HepG2 (cell line): ENCODE measurements around the gene GDI1. TPM values are rescaled to one million over a fixed set of nuclear protein-coding genes. Genes with fewer than 3 reads are reported as not detected.

Experiments
- ATAC-seq: fragments of 200-7000 bp; cut with Tn5 transposase; 3 replicates; pipeline ENCODE4 v1.9.1; 2020; ENCODE audit warnings: mild to moderate bottlenecking, moderate library complexity
- BruUV-seq: library from RNA; stranded (reverse); fragments of 400-500 nt; replicated peaks from 2 replicates; lab custom pipeline; 2021; lab: Mats Ljungman, UMichigan
- CTCF ChIA-PET: fragments of 300-600 bp; formaldehyde crosslinking; extraction: SDS; loops from one replicate; lab custom pipeline; 2021; ENCODE audit warnings: low total read pairs, inconsistent platforms, low intra/inter-chr PET ratio; lab: Yijun Ruan, JAX
- POLR2A ChIA-PET: fragments of 350-600 bp; sonication (Branson Sonifier 250); formaldehyde crosslinking; loops from one replicate; lab custom pipeline; 2020; ENCODE audit warnings: antibody characterized with exemption, inconsistent platforms; lab: Yijun Ruan, JAX
- DNase-seq: peaks from one replicate; pipeline ENCODE4 v3.0.0-alpha.2; 2015; ENCODE audit warnings: low spot score
- FAIRE-seq: peaks from 3 replicates; lab custom pipeline; 2011; peaks lifted over from hg19 to GRCh38; lab: Jason Lieb, UNC
- H2AFZ ChIP-seq: one replicate; pipeline ENCODE4 v1.6.1; 2011; ENCODE audit warnings: low read length, inconsistent platforms
- H3K27ac ChIP-seq: fragments of 300-600 bp; 3 replicates; pipeline ENCODE4 v1.8.0; 2011; ENCODE audit warnings: mixed run types, mild to moderate bottlenecking, mixed read lengths, low read length, inconsistent platforms; ENCODE audit not compliant: insufficient read depth; ENCODE audit errors: extremely low read length
- H3K27me3 ChIP-seq, 2 experiments: fragments of 200-600 bp in 1 of 2; 2 replicates in 1 of 2; 3 replicates in 1 of 2; pipeline versions ENCODE4 v1.6.0 to v1.8.0; 2011; ENCODE audit warnings: low read length in 2 of 2, mild to moderate bottlenecking in 2 of 2, moderate library complexity in 2 of 2, inconsistent platforms in 1 of 2; ENCODE audit not compliant: insufficient read depth in 2 of 2, control insufficient read depth in 1 of 2
- H3K36me3 ChIP-seq, 2 experiments: fragments of 200-600 bp in 1 of 2; replicated peaks in 1 of 2; 2 replicates in 1 of 2; 3 replicates in 1 of 2; pipeline versions ENCODE4 v1.5.1 to v1.8.0; 2011; ENCODE audit warnings: low read length in 2 of 2, inconsistent platforms in 1 of 2; ENCODE audit not compliant: insufficient read depth in 2 of 2, control insufficient read depth in 1 of 2
- H3K4me1 ChIP-seq: 2 replicates; pipeline ENCODE4 v1.5.1; 2012; ENCODE audit warnings: low read length, inconsistent platforms; ENCODE audit not compliant: insufficient read depth
- H3K4me2 ChIP-seq: 2 replicates; pipeline ENCODE4 v1.6.0; 2011; ENCODE audit warnings: low read depth, low read length, inconsistent platforms
- H3K4me3 ChIP-seq, 3 experiments: fragments of 200-600 bp in 1 of 3; sonication (generic), shearing (Covaris generic) in 1 of 3; replicated peaks in 1 of 3; 2 replicates each; pipeline ENCODE4 v1.5.1; 2011 to 2016; ENCODE audit warnings: low read length in 3 of 3, inconsistent platforms in 2 of 3, low read depth in 2 of 3, mild to moderate bottlenecking in 2 of 3, control low read depth in 1 of 3, mixed read lengths in 1 of 3; ENCODE audit not compliant: insufficient read depth in 1 of 3
- H3K79me2 ChIP-seq: one replicate; pipeline ENCODE4 v1.6.1; 2011; ENCODE audit warnings: low read length, inconsistent platforms; ENCODE audit not compliant: insufficient read depth
- H3K9ac ChIP-seq: 2 replicates; pipeline ENCODE4 v1.6.0; 2011; ENCODE audit warnings: mild to moderate bottlenecking, low read depth, low read length, inconsistent platforms; ENCODE audit not compliant: insufficient read depth
- H3K9me3 ChIP-seq: 2 replicates; pipeline ENCODE4 v1.5.1; 2012; ENCODE audit warnings: mild to moderate bottlenecking, low read length
- H4K20me1 ChIP-seq: 2 replicates; pipeline ENCODE4 v1.6.0; 2011; ENCODE audit warnings: inconsistent platforms, mild to moderate bottlenecking, low read length, moderate library complexity; ENCODE audit not compliant: insufficient read depth
- AHDC1 ChIP-seq: sonication (generic); formaldehyde crosslinking; IDR thresholded peaks from 2 replicates; pipeline ENCODE4 v1.5.1; 2020; ENCODE audit warnings: mild to moderate bottlenecking, missing genetic modification reagents, borderline replicate concordance
- ZNF501 ChIP-seq: sonication (generic); formaldehyde crosslinking; IDR thresholded peaks from 2 replicates; pipeline ENCODE4 v1.5.1; 2020; ENCODE audit warnings: mild to moderate bottlenecking, moderate library complexity, missing genetic modification reagents
- WGBS: methylation state at CpG from one replicate; pipeline ENCODE4 v1.1.6; 2017; ENCODE audit warnings: low lambda C conversion rate; 5-methylcytosine and 5-hydroxymethylcytosine counted together
- in situ Hi-C: cut with HindIII; loops from 2 replicates; pipeline ENCODE4 v1.10.0; 2017; ENCODE audit warnings: low pct_unique_long_range_greater_than_20kb; ENCODE audit not compliant: extremely low pct_ligation_motif_present
- intact Hi-C: fragments of 100-400 bp; cut with micrococcal nuclease; formaldehyde crosslinking; loops from one replicate; pipeline ENCODE4 v1.10.0; 2022; ENCODE audit not compliant: unreplicated experiment
- polyA plus RNA-seq, 8 experiments: library from polyadenylated mRNA; depleted of rRNA in 3 of 8; stranded (reverse) in 7 of 8; unstranded in 1 of 8; fragments of >200 nt; fragmentation: Illumina TruSeq in 4 of 8; extraction: Trizol in 4 of 8; gene quantifications; 2 replicates each; pipeline versions ENCODE4 v1.2.1 to v1.2.3, GENCODE V29; 2011 to 2016; ENCODE audit warnings: low read depth in 4 of 8, missing spikeins in 1 of 8, mixed read lengths in 1 of 8; ENCODE audit not compliant: insufficient read depth in 1 of 8
- total RNA-seq, 5 experiments: library from RNA; depleted of rRNA; stranded (reverse); fragments of >200 nt; fragmentation: Illumina TruSeq; extraction: Trizol; gene quantifications; 2 replicates each; pipeline ENCODE4 v1.2.3, GENCODE V29; 2016; ENCODE audit warnings: low read depth in 1 of 5
- TF ChIP-seq, protein P1 (sequence below): sonication (generic); formaldehyde crosslinking; IDR thresholded peaks from 2 replicates; pipeline ENCODE4 v1.5.0; 2020; ENCODE audit warnings: mild to moderate bottlenecking, missing genetic modification reagents, borderline replicate concordance

The GDI1 gene
- total and polyA plus RNA-seq, 2 of the 13 experiments (the other 11 are each of a cell fraction or from before 2014, with no cell fraction given), result 17.4 to 105 TPM

DNA sequence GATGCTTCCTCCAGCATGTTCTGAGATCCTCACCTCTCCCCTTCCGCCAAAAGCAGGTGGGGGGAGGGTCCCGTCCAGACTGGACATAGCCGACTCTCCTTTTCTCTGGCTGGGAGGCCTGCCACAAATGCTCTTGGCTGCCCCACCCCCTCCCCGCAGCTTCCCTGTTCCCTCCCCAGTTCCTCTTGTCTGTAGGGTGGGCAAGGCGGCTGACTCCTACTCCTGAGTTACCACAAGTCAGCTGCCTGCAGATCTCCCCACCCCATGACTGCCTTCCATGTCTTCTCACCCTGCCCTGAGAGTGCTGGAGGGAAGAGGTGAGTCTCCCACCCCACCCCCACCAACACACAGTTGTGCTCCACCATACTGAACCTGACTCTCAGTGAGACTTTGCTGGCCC is 5.6 kb upstream of the GDI1 start (continued):
- TF ChIP-seq, protein P1, sequence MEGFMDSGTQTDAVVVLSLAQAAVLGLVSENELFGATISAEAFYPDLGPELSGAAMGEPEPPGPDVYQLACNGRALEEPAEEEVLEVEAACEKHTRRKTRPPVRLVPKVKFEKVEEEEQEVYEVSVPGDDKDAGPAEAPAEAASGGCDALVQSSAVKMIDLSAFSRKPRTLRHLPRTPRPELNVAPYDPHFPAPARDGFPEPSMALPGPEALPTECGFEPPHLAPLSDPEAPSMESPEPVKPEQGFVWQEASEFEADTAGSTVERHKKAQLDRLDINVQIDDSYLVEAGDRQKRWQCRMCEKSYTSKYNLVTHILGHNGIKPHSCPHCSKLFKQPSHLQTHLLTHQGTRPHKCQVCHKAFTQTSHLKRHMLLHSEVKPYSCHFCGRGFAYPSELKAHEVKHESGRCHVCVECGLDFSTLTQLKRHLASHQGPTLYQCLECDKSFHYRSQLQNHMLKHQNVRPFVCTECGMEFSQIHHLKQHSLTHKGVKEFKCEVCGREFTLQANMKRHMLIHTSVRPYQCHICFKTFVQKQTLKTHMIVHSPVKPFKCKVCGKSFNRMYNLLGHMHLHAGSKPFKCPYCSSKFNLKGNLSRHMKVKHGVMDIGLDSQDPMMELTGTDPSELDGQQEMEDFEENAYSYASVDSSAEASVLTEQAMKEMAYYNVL (CRISPR knock-in tag), result no peak

- CTCF ChIA-PET, result no interaction called here
- Histone ChIP-seq H3K4me3 (no peak overlapping the region), H3K9me3 (no peaks in the 10 kb centered on the region), H3K9ac (no peak overlapping the region), H4K20me1 (no peaks in the 10 kb centered on the region), H3K4me1 (peaks cover 28% of the 10 kb centered on the region), H3K4me2 (no peak overlapping the region), H3K79me2 (peaks cover 15% of the 10 kb centered on the region), H3K27me3 (no peaks in the 10 kb centered on the region), H3K27ac (no peak overlapping the region), H3K36me3 (no peaks in the 10 kb centered on the region; a peak in 3 of 5 replicates), H2AFZ (no peak overlapping the region)
- intact Hi-C loops (no loop called here), in situ Hi-C loops (no loop called here)
- POLR2A ChIA-PET, result no interaction called here
- no CpG with 5 or more reads among the region's 8 CpGs for WGBS
- BruUV-seq, result no TSS peak
- DNase-seq (no peak), ATAC-seq (no peak), FAIRE-seq (no peak)
- TF ChIP-seq AHDC1 (CRISPR knock-in tag), result no peak
- TF ChIP-seq ZNF501 (CRISPR knock-in tag), result no peak
Measured at GRCh38 chrX:154432210-154432609, 4.7 kb upstream of the GDI1 start.
